ENCODE measurements around the gene CGREF1. TPM values are rescaled to one million over a fixed set of nuclear protein-coding genes. Genes with fewer than 3 reads are reported as not detected.

CGREF1 gene
- total RNA-seq, 5 donors from 2014 or later (not counting 1 experiment from before 2014, with no cell fraction given): 0.21 to 1.1 (median 0.34) TPM; not detected in 1

DNA sequence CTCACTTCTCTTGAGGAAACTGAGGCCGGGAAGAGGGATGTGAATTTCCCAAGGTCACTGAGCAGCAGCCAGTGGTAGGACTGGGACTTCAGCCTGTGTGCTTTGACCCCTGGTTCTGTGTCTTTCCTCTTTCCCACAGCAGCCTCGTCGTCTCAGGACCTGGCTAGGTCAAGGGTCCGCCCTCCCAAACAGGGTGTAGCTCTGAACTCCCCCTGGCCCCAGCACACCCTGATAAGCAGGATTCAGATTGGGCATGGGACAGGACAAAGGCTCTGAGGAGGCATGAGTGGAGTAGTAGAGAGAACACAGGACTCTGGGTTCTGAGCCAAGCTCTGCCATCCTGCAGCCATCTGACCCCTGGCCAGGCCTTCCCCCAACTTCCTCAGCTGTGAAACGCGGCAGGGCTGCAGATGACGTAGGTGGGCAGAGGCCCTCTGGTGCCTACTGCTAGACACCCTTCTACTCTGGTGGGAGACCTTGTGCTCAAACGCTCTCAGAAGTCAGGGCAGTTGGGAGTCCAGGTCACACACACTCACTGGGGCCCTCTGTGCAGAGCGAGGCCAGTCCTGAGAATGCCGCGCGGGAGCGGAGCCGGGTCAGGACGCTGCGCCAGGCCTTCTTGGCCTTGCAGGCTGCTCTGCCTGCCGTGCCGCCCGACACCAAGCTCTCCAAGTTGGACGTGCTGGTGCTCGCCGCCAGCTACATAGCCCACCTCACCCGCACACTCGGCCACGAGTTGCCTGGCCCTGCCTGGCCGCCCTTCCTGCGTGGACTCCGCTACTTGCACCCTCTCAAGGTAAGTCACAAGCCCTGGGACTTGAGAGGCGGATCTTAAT, 30.9 kb upstream of the CGREF1 start:
- WGBS (ENCODE audit: insufficient coverage): 87% methylated on average over 19 of the region's 29 CpGs
- no peak overlapping the region for H3K27ac ChIP-seq (ENCODE audit: low read length)
- no peaks in the 10 kb centered on the region for H3K4me1 ChIP-seq (ENCODE audit: control insufficient read depth in 1 of 2, extremely low read depth in 1 of 2, insufficient read depth in 2 of 2, low read length in 2 of 2)
- CTCF ChIA-PET: no interaction called here
- no peak overlapping the region for H3K4me3 Mint-ChIP-seq
- no peak overlapping the region for H3K27ac Mint-ChIP-seq
- ATAC-seq (replicated peaks in 1 of 4) (no peak), DNase-seq (no peak)
- no peaks in the 10 kb centered on the region for H3K9me3 Mint-ChIP-seq
- H3K36me3 ChIP-seq (ENCODE audit: control insufficient read depth in 2 of 2, extremely low read depth in 1 of 2, insufficient read depth in 1 of 2, low read length in 1 of 2): no peaks in the 10 kb centered on the region
- H3K27me3 Mint-ChIP-seq: peaks cover 4 to 12% of the 10 kb centered on the region in 2 donors
- H3K4me3 ChIP-seq (ENCODE audit: control insufficient read depth in 1 of 2, extremely low read depth in 1 of 2, low read length in 1 of 2): no peak overlapping the region
- POLR2A ChIA-PET: no interaction called here
- H3K9me3 ChIP-seq: no peaks in the 10 kb centered on the region
- H3K36me3 Mint-ChIP-seq: no peaks in the 10 kb centered on the region
- peaks cover 0 to 37% of the 10 kb centered on the region in 2 experiments for H3K27me3 ChIP-seq (replicated peaks in 1 of 2; ENCODE audit: control insufficient read depth in 2 of 2, extremely low read depth in 1 of 2, insufficient read depth in 2 of 2, low read length in 1 of 2)
- no peaks in the 10 kb centered on the region for H3K4me1 Mint-ChIP-seq

DNA sequence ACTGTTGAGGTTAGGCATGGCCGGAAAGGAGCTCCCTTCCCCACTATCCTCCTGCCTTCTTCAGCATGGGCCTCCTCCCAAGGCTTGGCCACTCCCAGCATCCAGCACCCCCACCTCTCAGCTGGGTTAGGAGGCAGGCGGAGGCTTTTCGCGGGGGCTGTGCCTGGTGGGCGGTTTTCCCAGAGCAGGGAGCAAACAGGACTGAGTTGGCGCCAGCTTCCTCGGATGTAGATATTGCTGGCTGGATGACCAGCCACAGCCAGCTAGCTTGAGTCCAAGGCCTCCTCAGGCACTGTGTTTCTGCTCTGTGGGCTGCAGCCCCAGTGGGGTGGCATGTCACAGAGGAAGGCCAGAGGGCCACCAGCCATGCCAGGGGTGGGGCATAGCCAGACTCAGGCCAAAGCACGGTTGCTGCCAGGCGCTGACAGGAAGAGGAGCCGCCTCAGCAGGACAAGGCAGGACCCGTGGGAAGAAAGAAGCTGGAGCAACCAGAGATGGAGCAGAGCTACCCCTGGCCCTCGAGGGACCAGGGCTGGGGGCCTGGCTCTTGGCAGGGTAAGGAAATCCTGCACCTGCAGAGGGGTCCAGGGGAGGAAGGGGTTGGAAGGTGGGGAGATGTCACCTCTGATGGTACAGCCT, 30.0 kb upstream of the CGREF1 start, which contains the start of gene TCF23:
Gene TCF23 (plus strand): TSS at position 204 of the 639 bp plus-strand sequence. CDS start 130 bp downstream, at position 334.
- Mint-ChIP-seq H3K4me3 (no peak within 1 kb of the TSS), H3K27me3 (peaks cover 4 to 12% of the 10 kb centered on the region in 2 donors), H3K4me1 (no peaks in the 10 kb centered on the region), H3K36me3 (no peaks in the 10 kb centered on the region), H3K9me3 (no peaks in the 10 kb centered on the region), H3K27ac (peak within 1 kb of the TSS in 1 of 2 donors; percentile 39)
- 79% methylated on average over 8 of the region's 12 CpGs for WGBS (ENCODE audit: insufficient coverage)
- Histone ChIP-seq H3K27ac (ENCODE audit: low read length) (no peak within 1 kb of the TSS), H3K36me3 (ENCODE audit: control insufficient read depth in 2 of 2, extremely low read depth in 1 of 2, insufficient read depth in 1 of 2, low read length in 1 of 2) (no peaks in the 10 kb centered on the region), H3K4me1 (ENCODE audit: control insufficient read depth in 1 of 2, extremely low read depth in 1 of 2, insufficient read depth in 2 of 2, low read length in 2 of 2) (no peaks in the 10 kb centered on the region), H3K27me3 (replicated peaks in 1 of 2; ENCODE audit: control insufficient read depth in 2 of 2, extremely low read depth in 1 of 2, insufficient read depth in 2 of 2, low read length in 1 of 2) (peaks cover 0 to 33% of the 10 kb centered on the region in 2 experiments), H3K4me3 (ENCODE audit: control insufficient read depth in 1 of 2, extremely low read depth in 1 of 2, low read length in 1 of 2) (no peak within 1 kb of the TSS), H3K9me3 (no peaks in the 10 kb centered on the region)
- ChIA-PET CTCF (no interaction called here), POLR2A (no interaction called here)
- ATAC-seq (replicated peaks in 1 of 4) (no peak), DNase-seq (no peak)

DNA sequence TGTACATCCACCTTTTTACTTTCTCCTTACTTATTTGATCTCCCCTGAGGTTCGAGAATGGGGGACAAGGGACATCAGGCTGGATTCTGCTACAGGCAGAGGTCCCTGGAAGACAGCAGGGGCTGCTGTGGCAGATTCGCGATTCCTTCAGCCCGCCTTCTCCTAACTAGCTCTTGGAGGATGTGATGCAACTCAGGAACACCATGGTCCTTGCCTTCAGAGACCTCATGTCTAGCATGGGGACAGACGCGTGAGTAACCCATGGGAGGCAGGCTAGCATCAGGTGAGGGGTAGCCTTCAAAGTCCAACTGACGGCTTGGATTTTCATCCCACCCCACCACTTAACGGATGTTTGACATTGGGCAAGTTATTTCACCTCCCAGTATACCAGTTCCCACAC, 29.0 kb upstream of the CGREF1 start:
- no peaks in the 10 kb centered on the region for H3K4me1 Mint-ChIP-seq
- no peaks in the 10 kb centered on the region for H3K36me3 ChIP-seq (ENCODE audit: control insufficient read depth in 2 of 2, extremely low read depth in 1 of 2, insufficient read depth in 1 of 2, low read length in 1 of 2)
- H3K27ac Mint-ChIP-seq: peak overlapping the region in 1 of 2 donors; percentile 39
- H3K4me3 ChIP-seq (ENCODE audit: control insufficient read depth in 1 of 2, extremely low read depth in 1 of 2, low read length in 1 of 2): no peak overlapping the region
- no peak overlapping the region for H3K27ac ChIP-seq (ENCODE audit: low read length)
- no peaks in the 10 kb centered on the region for H3K9me3 ChIP-seq
- CTCF ChIA-PET: no interaction called here
- no peak overlapping the region for H3K4me3 Mint-ChIP-seq
- peaks cover 10 to 12% of the 10 kb centered on the region in 2 donors for H3K27me3 Mint-ChIP-seq
- peaks cover 0 to 33% of the 10 kb centered on the region in 2 experiments for H3K27me3 ChIP-seq (replicated peaks in 1 of 2; ENCODE audit: control insufficient read depth in 2 of 2, extremely low read depth in 1 of 2, insufficient read depth in 2 of 2, low read length in 1 of 2)
- no peak for DNase-seq
- POLR2A ChIA-PET: no interaction called here
- peaks cover 0 to 2% (median 0%) of the 10 kb centered on the region in 3 donors for H3K9me3 Mint-ChIP-seq
- 87% methylated on average over 6 of the region's 8 CpGs for WGBS (ENCODE audit: insufficient coverage)
- no peaks in the 10 kb centered on the region for H3K4me1 ChIP-seq (ENCODE audit: control insufficient read depth in 1 of 2, extremely low read depth in 1 of 2, insufficient read depth in 2 of 2, low read length in 2 of 2)
- no peak for ATAC-seq (replicated peaks in 1 of 4)
- H3K36me3 Mint-ChIP-seq: no peaks in the 10 kb centered on the region

DNA sequence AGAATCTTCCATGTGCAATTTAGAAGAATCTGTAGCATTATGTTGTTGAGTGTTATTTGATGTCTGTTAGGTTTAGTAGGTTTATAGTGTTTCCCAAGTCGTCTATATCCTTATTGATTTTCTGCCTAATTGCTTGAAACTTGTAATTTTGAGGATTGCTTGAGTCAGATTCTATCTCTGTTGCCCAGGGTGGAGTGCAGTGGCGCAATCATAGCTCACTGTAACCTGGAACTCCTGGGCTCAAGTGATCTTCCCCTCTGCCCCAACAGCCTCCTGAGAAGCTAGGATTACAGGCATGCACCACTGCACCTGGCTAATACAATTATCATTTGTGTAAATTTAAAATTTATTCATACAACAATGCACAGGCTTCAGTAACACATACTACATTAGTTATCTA, 26.8 kb upstream of the CGREF1 start:
- Histone ChIP-seq H3K27ac (ENCODE audit: low read length) (no peak overlapping the region), H3K4me3 (ENCODE audit: control insufficient read depth in 1 of 2, extremely low read depth in 1 of 2, low read length in 1 of 2) (no peak overlapping the region), H3K27me3 (replicated peaks in 1 of 2; ENCODE audit: control insufficient read depth in 2 of 2, extremely low read depth in 1 of 2, insufficient read depth in 2 of 2, low read length in 1 of 2) (peaks cover 0 to 31% of the 10 kb centered on the region in 2 experiments), H3K4me1 (ENCODE audit: control insufficient read depth in 1 of 2, extremely low read depth in 1 of 2, insufficient read depth in 2 of 2, low read length in 2 of 2) (no peaks in the 10 kb centered on the region), H3K36me3 (ENCODE audit: control insufficient read depth in 2 of 2, extremely low read depth in 1 of 2, insufficient read depth in 1 of 2, low read length in 1 of 2) (no peaks in the 10 kb centered on the region), H3K9me3 (no peaks in the 10 kb centered on the region)
- WGBS (ENCODE audit: insufficient coverage): no CpG with 5 or more reads among the region's 2 CpGs
- Mint-ChIP-seq H3K4me3 (no peak overlapping the region), H3K27ac (no peak overlapping the region), H3K9me3 (peaks cover 0 to 6% (median 0%) of the 10 kb centered on the region in 3 donors), H3K36me3 (no peaks in the 10 kb centered on the region), H3K4me1 (no peaks in the 10 kb centered on the region), H3K27me3 (peaks cover 11 to 14% of the 10 kb centered on the region in 2 donors)
- POLR2A ChIA-PET: no interaction called here
- DNase-seq (no peak), ATAC-seq (replicated peaks in 1 of 4) (no peak)
- CTCF ChIA-PET: interaction anchor here in 1 of 2 donors (0.6 kb wide), 1 partner anchor 31 kb away, joined by 7 read pairs; no protein-coding TSS in a partner anchor

DNA sequence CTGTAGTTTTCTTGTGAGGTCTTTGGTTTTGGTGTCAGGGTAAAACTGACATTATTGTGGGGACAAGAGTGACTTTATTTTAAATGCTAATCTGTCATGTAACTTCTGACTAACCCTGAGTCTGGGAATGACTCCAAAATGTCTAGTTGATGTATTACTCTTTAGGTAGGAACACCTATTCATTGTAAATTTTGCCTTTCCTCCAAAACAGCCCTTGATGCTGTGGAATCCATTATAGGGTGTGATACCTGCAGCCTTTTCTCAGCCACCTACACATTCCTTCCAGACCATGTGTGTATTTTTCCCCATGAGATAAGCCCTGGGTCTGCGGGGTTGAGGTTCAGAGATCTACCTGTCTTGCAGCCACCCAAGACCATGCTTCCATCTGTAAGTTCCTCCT, 24.4 kb upstream of the CGREF1 start:
- WGBS (ENCODE audit: insufficient coverage): 57% methylated on average over 1 of the region's 1 CpG
- no peaks in the 10 kb centered on the region for H3K36me3 ChIP-seq (ENCODE audit: control insufficient read depth in 2 of 2, extremely low read depth in 1 of 2, insufficient read depth in 1 of 2, low read length in 1 of 2)
- no peaks in the 10 kb centered on the region for H3K4me1 ChIP-seq (ENCODE audit: control insufficient read depth in 1 of 2, extremely low read depth in 1 of 2, insufficient read depth in 2 of 2, low read length in 2 of 2)
- H3K9me3 Mint-ChIP-seq: peaks cover 0 to 6% (median 0%) of the 10 kb centered on the region in 3 donors
- no peak overlapping the region for H3K27ac Mint-ChIP-seq
- H3K27me3 Mint-ChIP-seq: peaks cover 9 to 10% of the 10 kb centered on the region in 2 donors
- H3K27me3 ChIP-seq (replicated peaks in 1 of 2; ENCODE audit: control insufficient read depth in 2 of 2, extremely low read depth in 1 of 2, insufficient read depth in 2 of 2, low read length in 1 of 2): peaks cover 0 to 16% of the 10 kb centered on the region in 2 experiments
- H3K4me3 Mint-ChIP-seq: no peak overlapping the region
- ChIA-PET CTCF (no interaction called here), POLR2A (interaction anchor here in 1 of 2 donors (0.6 kb wide), 1 partner anchor 8 kb away, joined by 3 read pairs; no protein-coding TSS in a partner anchor)
- no peaks in the 10 kb centered on the region for H3K36me3 Mint-ChIP-seq
- ATAC-seq (replicated peaks in 1 of 4) (no peak), DNase-seq (no peak)
- no peak overlapping the region for H3K27ac ChIP-seq (ENCODE audit: low read length)
- H3K4me1 Mint-ChIP-seq: no peaks in the 10 kb centered on the region
- no peak overlapping the region for H3K4me3 ChIP-seq (ENCODE audit: control insufficient read depth in 1 of 2, extremely low read depth in 1 of 2, low read length in 1 of 2)
- no peaks in the 10 kb centered on the region for H3K9me3 ChIP-seq

GRCh38 chr2:27139310-27139709, 20.4 kb upstream of the CGREF1 start, which contains the start of gene PRR30:
Gene PRR30, minus strand, starts transcription at chr2:27139410. Its CDS starts 1,081 bp downstream, at chr2:27138329.
- H3K36me3 ChIP-seq (ENCODE audit: control insufficient read depth in 2 of 2, extremely low read depth in 1 of 2, insufficient read depth in 1 of 2, low read length in 1 of 2): no peaks in the 10 kb centered on the region
- Mint-ChIP-seq H3K9me3 (peaks cover 0 to 6% (median 0%) of the 10 kb centered on the region in 3 donors), H3K27me3 (peaks cover 2 to 7% of the 10 kb centered on the region in 2 donors), H3K4me1 (peaks cover 6 to 9% (median 7%) of the 10 kb centered on the region in 3 donors), H3K27ac (no peak within 1 kb of the TSS), H3K4me3 (no peak within 1 kb of the TSS), H3K36me3 (no peaks in the 10 kb centered on the region)
- POLR2A ChIA-PET: no interaction called here
- CTCF ChIA-PET: no interaction called here
- H3K4me1 ChIP-seq (ENCODE audit: control insufficient read depth in 1 of 2, extremely low read depth in 1 of 2, insufficient read depth in 2 of 2, low read length in 2 of 2): peaks cover 0 to 9% of the 10 kb centered on the region in 2 experiments
- ATAC-seq (replicated peaks in 1 of 4) (no peak), DNase-seq (no peak)
- H3K27me3 ChIP-seq (replicated peaks in 1 of 2; ENCODE audit: control insufficient read depth in 2 of 2, extremely low read depth in 1 of 2, insufficient read depth in 2 of 2, low read length in 1 of 2): peaks cover 0 to 3% of the 10 kb centered on the region in 2 experiments
- 90% methylated on average over 4 of the region's 4 CpGs for WGBS (ENCODE audit: insufficient coverage)
- no peak within 1 kb of the TSS for H3K4me3 ChIP-seq (ENCODE audit: control insufficient read depth in 1 of 2, extremely low read depth in 1 of 2, low read length in 1 of 2)
- no peaks in the 10 kb centered on the region for H3K9me3 ChIP-seq
- H3K27ac ChIP-seq (ENCODE audit: low read length): no peak within 1 kb of the TSS

Data from T-cell (primary cell).